SK-N-SH (cell line): Measurements from ENCODE around the gene SLC35F5. TPM values are rescaled to one million over a fixed set of nuclear protein-coding genes. Genes with fewer than 3 reads are reported as not detected.
"Not testable (repeated sequence)": the region's sequence is repeated elsewhere in the genome, so short reads cannot be mapped to it uniquely, and the experiment has no call there.

Experiments used
- CTCF ChIA-PET: fragments of 300-600, 350-600 bp; formaldehyde crosslinking; extraction: SDS; loops from one replicate; lab custom pipeline; 2021; lab: Yijun Ruan, JAX
- POLR2A ChIA-PET: fragments of 350-600 bp; sonication (Branson Sonifier 250); formaldehyde crosslinking; extraction: SDS; loops from one replicate; lab custom pipeline; 2020; ENCODE audit warnings: antibody characterized with exemption, inconsistent platforms; lab: Yijun Ruan, JAX
- DNase-seq: peaks from one replicate; pipeline ENCODE4 v3.0.0; 2012
- H2AFZ ChIP-seq: fragments of 200-600 bp; sonication (generic); 2 replicates; pipeline ENCODE4 v1.8.1; 2016; ENCODE audit warnings: antibody characterized with exemption, mild to moderate bottlenecking, low read depth
- H3F3A ChIP-seq: fragments of 200-600 bp; sonication (generic); replicated peaks from 2 replicates; pipeline ENCODE3; 2016; ENCODE audit warnings: antibody characterized with exemption, mild to moderate bottlenecking; ENCODE audit not compliant: insufficient read depth
- H3K27ac ChIP-seq, 2 experiments: fragments of 200-500 bp in 1 of 2; fragments of 200-600 bp in 1 of 2; sonication (Bioruptor generic) in 1 of 2; sonication (generic), shearing (Covaris generic) in 1 of 2; 2 replicates each; pipeline versions ENCODE4 v1.5.1 to v1.6.1; 2014 to 2016; ENCODE audit warnings: low read depth in 2 of 2, inconsistent platforms in 1 of 2, low read length in 1 of 2, mild to moderate bottlenecking in 1 of 2, mixed read lengths in 1 of 2
- H3K27me3 ChIP-seq: fragments of 200-600 bp; sonication (generic), shearing (Covaris generic); 2 replicates; pipeline ENCODE4 v1.6.1; 2016; ENCODE audit warnings: mixed run types; ENCODE audit not compliant: insufficient read depth
- H3K36me3 ChIP-seq, 2 experiments: fragments of 200-500 bp in 1 of 2; fragments of 200-600 bp in 1 of 2; sonication (Bioruptor generic) in 1 of 2; sonication (generic) in 1 of 2; replicated peaks in 1 of 2; 2 replicates each; pipeline versions ENCODE3 to v1.5.1; 2014 to 2016; ENCODE audit warnings: low read length in 1 of 2, mild to moderate bottlenecking in 1 of 2; ENCODE audit not compliant: insufficient read depth in 2 of 2, control insufficient read depth in 1 of 2
- H3K4me1 ChIP-seq, 2 experiments: fragments of 200-500 bp in 1 of 2; fragments of 200-600 bp in 1 of 2; sonication (Bioruptor generic) in 1 of 2; sonication (generic), shearing (Covaris generic) in 1 of 2; 2 replicates each; pipeline versions ENCODE4 v1.5.1 to v1.6.1; 2014 to 2016; ENCODE audit warnings: low read depth in 1 of 2, low read length in 1 of 2, mixed run types in 1 of 2; ENCODE audit not compliant: insufficient read depth in 2 of 2, control insufficient read depth in 1 of 2
- H3K4me2 ChIP-seq: fragments of 200-600 bp; sonication (generic), shearing (Covaris generic); 2 replicates; pipeline ENCODE4 v1.6.1; 2017; ENCODE audit warnings: mixed run types
- H3K4me3 ChIP-seq, 2 experiments: fragments of 200-500 bp in 1 of 2; fragments of 200-600 bp in 1 of 2; sonication (Bioruptor generic) in 1 of 2; sonication (generic), shearing (Covaris generic) in 1 of 2; 2 replicates each; pipeline versions ENCODE4 v1.5.1 to v1.8.1; 2014 to 2016; ENCODE audit warnings: low read depth in 2 of 2, inconsistent platforms in 1 of 2, low read length in 1 of 2, mild to moderate bottlenecking in 1 of 2, mixed read lengths in 1 of 2, moderate library complexity in 1 of 2
- H3K79me2 ChIP-seq: fragments of 200-600 bp; sonication (generic); 2 replicates; pipeline ENCODE4 v1.8.1; 2017; ENCODE audit warnings: mild to moderate bottlenecking; ENCODE audit not compliant: insufficient read depth
- H3K9ac ChIP-seq: fragments of 200-600 bp; sonication (generic); 2 replicates; pipeline ENCODE4 v1.6.1; 2017; ENCODE audit warnings: mixed run types
- H3K9me2 ChIP-seq: fragments of 200-600 bp; sonication (generic); 2 replicates; pipeline ENCODE4 v1.6.1; 2017; ENCODE audit warnings: mixed run types
- H3K9me3 ChIP-seq: fragments of 200-600 bp; sonication (generic); 2 replicates; pipeline ENCODE4 v1.6.1; 2017; ENCODE audit warnings: mixed run types, mild to moderate bottlenecking, moderate library complexity
- H4K20me1 ChIP-seq: fragments of 200-600 bp; sonication (generic); 2 replicates; pipeline ENCODE4 v1.6.1; 2017; ENCODE audit warnings: mild to moderate bottlenecking, mixed run types; ENCODE audit not compliant: insufficient read depth
- CHD2 ChIP-seq: fragments of 150-350 bp; IDR thresholded peaks from 2 replicates; pipeline ENCODE4 v1.6.1; 2018; ENCODE audit warnings: low read length; ENCODE audit not compliant: partially characterized antibody
- EP300 ChIP-seq, 2 experiments: IDR thresholded peaks; 2 replicates each; pipeline versions ENCODE4 v1.4.0 to v1.6.1; 2012; ENCODE audit warnings: borderline replicate concordance in 1 of 2, low read depth in 1 of 2, low read length in 1 of 2
- JUND ChIP-seq: IDR thresholded peaks from 2 replicates; pipeline ENCODE4 v1.4.0; 2012
- MXI1 ChIP-seq: IDR thresholded peaks from 2 replicates; pipeline ENCODE4 v1.6.1; 2012; ENCODE audit warnings: mild to moderate bottlenecking, low read depth, low read length, improper control_type of control experiment
- NRF1 ChIP-seq: IDR thresholded peaks from 2 replicates; pipeline ENCODE4 v1.6.1; 2012; ENCODE audit warnings: low read depth, mild to moderate bottlenecking, low read length
- RCOR1 ChIP-seq: fragments of 150-350 bp; IDR thresholded peaks from 2 replicates; pipeline ENCODE4 v1.6.1; 2017; ENCODE audit warnings: antibody characterized with exemption, low read length
- REST ChIP-seq: IDR thresholded peaks from 2 replicates; pipeline ENCODE4 v1.6.1; 2012; ENCODE audit warnings: mild to moderate bottlenecking, low read depth, low read length, moderate library complexity
- TAF1 ChIP-seq: IDR thresholded peaks from 2 replicates; pipeline ENCODE4 v1.6.1; 2012; ENCODE audit warnings: low read depth, mild to moderate bottlenecking, low read length, moderate library complexity, borderline replicate concordance
- USF1 ChIP-seq: IDR thresholded peaks from 2 replicates; pipeline ENCODE4 v1.4.0; 2012; ENCODE audit warnings: low read depth, borderline replicate concordance
- WGBS: methylation state at CpG from one replicate; pipeline ENCODE4 v1.1.6; 2017; ENCODE audit warnings: low lambda C conversion rate; 5-methylcytosine and 5-hydroxymethylcytosine counted together
- polyA plus RNA-seq, 3 experiments: library from polyadenylated mRNA; depleted of rRNA; stranded (reverse); fragments of >200 nt; gene quantifications; 2 replicates each; pipeline ENCODE4 v1.2.3, GENCODE V29; 2012

SLC35F5 gene
- polyA plus RNA-seq, 1 of the 3 experiments (the other 2 are of a cell fraction), result 16.8 TPM

DNA sequence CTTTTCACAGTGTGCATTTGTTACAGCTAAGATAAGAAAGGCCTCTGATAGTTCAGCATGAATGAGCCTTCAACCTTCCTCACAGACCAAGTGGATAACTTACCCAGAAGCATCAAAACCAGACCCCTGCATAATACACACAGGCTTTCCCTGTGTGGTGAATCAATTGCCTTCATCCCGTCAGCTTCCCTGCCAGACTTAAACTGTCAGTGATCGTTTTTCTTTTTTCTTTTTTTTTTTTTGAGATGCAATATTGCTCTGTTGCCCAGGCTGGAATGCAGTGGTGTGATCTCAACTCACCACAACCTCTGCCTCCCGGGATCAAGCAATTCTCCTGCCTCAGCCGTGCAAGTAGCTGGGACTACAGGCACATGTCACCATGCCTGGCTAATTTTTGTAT is 20.5 kb upstream of the SLC35F5 start:
- Histone ChIP-seq H3K27ac (no peak overlapping the region), H3K9me2 (no peaks in the 10 kb centered on the region), H3K4me1 (no peaks in the 10 kb centered on the region), H3F3A (no peaks in the 10 kb centered on the region), H3K4me3 (no peak overlapping the region), H3K9me3 (no peaks in the 10 kb centered on the region), H2AFZ (no peak overlapping the region), H4K20me1 (no peaks in the 10 kb centered on the region), H3K27me3 (no peaks in the 10 kb centered on the region), H3K4me2 (no peak overlapping the region), H3K36me3 (no peaks in the 10 kb centered on the region), H3K79me2 (no peaks in the 10 kb centered on the region), H3K9ac (no peak overlapping the region)
- POLR2A ChIA-PET, result no interaction called here
- CTCF ChIA-PET, result interaction anchor here (1.3 kb wide), 1 partner anchor 76 kb away, joined by 5 read pairs; no protein-coding TSS in a partner anchor
- TF ChIP-seq USF1 (no peak), REST (no peak), MXI1 (no peak), JUND (no peak), EP300 (IDR thresholded peaks at IDR 0.05; ENCODE audit: borderline replicate concordance in 1 of 2, low read depth in 1 of 2, low read length in 1 of 2) (no peak), NRF1 (no peak), TAF1 (no peak), CHD2 (no peak), RCOR1 (no peak)
- no peak for DNase-seq
- 35% methylated on average over 4 of the region's 4 CpGs for WGBS

DNA sequence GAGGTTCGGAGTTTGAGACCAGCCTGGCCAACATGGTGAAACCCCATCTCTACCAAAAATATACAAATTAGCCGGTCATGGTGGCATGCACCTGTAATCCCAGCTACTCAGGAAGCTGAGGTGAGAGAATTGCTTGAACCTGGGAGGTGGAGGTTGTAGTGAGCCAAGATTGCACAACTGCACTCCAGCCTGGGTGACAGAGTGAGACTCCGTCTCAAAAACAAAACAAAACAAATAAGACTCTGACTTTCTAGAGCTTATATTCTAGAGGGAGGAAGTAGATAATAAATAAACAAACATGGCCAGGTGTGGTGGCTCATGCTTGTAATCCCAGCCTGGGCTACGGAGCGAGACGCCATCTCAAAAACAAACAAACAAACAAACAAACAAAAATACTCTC is 18.2 kb upstream of the SLC35F5 start:
- H3K4me1 ChIP-seq, CTCF ChIA-PET, H3F3A ChIP-seq, H3K9ac ChIP-seq, DNase-seq, H3K9me3 ChIP-seq, H3K4me3 ChIP-seq, H3K27me3 ChIP-seq, H4K20me1 ChIP-seq, H2AFZ ChIP-seq, H3K79me2 ChIP-seq, H3K9me2 ChIP-seq, H3K36me3 ChIP-seq, H3K27ac ChIP-seq, H3K4me2 ChIP-seq, POLR2A ChIA-PET: not testable (repeated sequence)
- 85% methylated on average over 6 of the region's 6 CpGs for WGBS
